GM21528 (cell line): ENCODE measurements around the gene PLIN5.

ENCODE experiments used
- ATAC-seq: cut with Tn5 transposase; IDR thresholded peaks from one replicate; pipeline ENCODE4 v1.9.1; 2021; ENCODE audit warnings: mild to moderate bottlenecking, moderate library complexity; ENCODE audit not compliant: unreplicated experiment, low FRiP score

PLIN5 gene

DNA sequence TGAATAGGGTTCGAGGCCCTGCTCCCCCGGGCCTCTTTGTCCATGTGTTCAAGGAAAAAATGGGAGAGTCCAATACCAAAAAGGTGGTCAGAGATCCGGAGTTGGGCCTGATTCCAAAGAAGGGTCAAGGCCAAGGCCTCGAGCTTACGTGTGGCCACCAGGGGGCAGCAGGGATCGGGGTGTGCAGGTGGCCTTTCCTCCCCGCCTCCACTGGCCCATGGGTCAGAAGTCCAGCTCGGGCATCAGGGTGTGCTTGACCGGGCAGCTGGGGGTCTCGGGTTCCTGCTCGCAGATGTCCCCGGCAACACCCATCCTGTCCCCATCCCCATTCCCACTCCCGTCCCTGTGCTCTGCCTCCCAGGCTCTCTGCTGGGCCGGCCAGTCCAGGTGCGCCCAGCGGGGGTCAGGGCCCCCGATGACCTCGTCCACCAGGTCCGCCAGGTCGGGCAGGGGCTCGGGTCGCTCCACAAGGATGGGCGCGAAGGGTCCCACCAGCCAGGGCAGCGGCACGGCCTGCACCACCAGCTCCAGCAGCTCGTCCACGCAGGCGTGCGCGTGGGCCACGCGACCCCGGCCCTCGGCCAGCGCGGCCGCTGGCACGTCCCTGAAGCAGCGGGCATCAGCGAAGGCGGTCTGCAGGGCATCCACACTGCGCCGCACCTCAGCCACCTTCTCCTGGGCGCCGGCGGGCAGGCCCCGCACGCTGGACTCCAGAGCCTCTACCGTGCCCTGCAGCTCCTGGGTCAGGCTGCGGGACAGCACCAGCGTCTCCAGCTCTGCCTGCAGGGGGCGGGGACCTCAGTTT lies 11.5 kb downstream of the PLIN5 start:
- ATAC-seq: no peak

DNA sequence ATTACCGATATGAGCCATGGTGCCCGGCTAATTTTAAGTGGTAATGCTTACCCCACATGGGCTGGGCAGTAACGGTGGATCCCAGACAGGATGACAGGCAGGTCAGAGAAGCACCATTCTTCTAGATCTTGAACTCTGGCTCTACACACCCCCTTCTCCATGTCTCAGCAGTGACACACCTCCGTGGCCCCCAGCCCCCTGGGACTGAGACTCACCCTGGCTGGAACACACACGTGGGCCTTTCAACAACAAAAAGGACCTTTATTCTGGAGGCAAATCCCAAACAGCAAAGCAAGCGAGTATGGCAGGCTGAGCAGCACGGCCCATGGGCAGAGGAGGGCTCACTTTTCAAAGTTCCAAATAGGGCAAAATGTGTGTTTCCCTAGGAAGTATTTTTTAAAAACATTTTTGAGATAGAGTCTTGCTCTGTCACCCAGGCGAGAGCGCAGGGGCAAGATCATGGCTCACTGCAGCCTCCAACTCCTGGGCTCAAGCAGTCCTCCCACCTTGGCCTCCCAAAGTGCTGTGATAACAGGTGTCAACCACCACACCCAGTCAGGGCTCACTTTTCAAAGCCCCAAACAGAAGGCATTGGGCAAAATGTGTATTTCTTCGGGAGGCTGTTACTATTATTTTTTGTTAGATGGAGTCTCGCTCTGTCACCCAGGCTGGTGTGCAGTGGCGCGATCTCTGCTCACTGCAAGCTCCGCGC lies 12.6 kb downstream of the PLIN5 start:
- no peak for ATAC-seq

DNA sequence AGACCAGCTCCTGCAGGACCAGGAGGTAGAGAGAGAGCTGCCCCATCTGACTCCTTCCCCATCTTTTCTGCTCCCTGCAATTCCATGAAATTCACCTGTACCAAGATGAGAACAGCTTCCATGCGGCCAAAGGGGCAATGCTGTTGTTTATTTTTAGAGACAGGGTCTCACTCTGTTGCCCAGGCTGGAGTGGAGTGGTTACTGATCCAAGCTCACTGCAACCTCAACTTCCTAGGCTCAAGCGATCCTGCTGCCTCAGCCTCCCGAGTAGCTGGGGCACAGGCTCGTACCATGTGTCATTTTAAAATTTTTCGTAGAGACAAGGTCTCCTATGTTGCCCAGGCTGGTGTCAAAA lies 13.2 kb downstream of the PLIN5 start:
- no peak for ATAC-seq

DNA sequence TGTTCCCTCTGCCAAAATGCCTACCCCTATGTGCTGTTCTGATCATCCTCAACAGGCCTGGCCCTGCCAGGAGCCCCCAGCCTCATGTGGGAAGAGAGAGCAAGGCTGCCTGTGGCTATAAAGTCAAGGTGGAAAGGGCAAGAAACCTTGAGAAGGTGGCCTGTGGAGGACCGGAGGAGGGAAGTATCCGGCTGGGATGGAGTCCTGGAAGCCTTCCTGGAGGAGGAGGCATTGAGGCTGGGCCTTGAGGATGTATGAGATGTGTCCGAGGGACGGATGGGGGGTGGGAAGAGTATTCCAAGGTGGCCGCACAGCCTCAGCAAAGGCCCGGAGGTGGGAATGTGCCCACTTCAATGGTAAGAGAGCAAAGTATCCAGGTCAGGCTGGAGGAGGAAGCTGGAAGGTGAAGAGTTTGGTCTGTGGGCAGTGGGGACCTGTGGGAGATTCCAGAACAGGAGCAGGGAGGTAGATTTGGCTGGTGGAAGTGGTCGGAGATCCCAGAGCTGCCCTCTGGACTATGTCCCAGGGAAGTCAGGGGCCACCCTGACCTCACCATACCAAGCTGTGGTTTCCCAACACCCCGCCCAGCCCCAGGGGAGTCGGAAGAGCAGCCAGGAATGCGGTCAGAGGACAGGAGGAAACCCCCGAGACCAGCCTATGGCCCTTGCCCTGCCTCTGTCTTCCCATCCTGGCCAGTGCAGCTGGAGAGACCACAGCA lies 13.7 kb downstream of the PLIN5 start:
- ATAC-seq: no peak

DNA sequence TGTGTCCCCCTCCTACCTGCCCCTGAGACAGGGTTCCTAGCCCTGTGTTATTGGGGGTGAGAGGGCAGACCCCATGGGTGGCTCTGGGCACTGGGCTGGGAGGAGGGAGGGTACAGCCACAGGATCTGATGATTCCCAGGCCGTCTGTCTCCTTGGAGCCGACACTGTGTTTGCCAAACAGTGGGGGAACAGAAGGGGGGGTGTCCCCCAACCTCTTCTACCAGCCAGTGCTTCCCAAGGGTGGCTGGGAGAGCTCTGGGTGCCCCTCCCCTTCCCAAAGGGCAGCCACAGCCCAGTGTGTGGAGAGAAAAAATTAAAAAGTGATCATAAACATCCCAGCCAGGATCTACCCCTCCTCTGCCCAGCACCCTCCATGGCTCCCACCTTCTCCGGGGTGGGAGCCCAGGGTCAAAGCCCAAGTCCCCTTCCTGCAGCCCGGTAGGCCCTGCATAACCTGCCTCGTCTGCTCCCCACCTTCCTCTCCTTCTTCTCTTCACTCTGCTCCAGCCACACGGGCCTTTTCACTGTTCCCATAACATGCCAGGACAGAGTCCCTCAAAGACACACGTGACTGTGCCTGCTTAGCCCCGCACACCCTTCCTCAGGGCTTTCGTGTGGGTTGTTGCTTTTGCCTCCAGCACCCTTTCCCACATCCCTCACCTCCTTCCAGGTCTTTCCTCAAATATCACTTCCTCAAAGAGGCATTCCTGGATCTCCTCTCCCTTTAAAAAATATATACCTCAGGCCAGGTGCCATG lies 15.3 kb downstream of the PLIN5 start:
- no peak for ATAC-seq

DNA sequence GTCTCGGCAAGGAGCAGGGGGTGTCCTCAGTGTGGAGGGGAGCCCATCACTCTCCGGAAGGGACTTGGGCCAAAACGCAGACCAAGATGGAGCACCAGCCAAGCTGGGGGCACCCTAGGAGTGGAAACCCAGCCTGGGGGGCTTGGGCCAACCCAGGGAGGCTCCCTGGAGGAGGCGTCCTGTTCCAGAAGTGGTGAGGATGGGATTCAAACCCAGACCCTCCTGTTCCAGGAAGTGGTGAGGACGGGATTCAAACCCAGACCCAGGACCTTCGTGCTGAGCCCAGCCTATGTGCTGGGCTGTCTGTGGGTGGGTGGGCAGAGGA lies 15.9 kb downstream of the PLIN5 start:
- no peak for ATAC-seq

DNA sequence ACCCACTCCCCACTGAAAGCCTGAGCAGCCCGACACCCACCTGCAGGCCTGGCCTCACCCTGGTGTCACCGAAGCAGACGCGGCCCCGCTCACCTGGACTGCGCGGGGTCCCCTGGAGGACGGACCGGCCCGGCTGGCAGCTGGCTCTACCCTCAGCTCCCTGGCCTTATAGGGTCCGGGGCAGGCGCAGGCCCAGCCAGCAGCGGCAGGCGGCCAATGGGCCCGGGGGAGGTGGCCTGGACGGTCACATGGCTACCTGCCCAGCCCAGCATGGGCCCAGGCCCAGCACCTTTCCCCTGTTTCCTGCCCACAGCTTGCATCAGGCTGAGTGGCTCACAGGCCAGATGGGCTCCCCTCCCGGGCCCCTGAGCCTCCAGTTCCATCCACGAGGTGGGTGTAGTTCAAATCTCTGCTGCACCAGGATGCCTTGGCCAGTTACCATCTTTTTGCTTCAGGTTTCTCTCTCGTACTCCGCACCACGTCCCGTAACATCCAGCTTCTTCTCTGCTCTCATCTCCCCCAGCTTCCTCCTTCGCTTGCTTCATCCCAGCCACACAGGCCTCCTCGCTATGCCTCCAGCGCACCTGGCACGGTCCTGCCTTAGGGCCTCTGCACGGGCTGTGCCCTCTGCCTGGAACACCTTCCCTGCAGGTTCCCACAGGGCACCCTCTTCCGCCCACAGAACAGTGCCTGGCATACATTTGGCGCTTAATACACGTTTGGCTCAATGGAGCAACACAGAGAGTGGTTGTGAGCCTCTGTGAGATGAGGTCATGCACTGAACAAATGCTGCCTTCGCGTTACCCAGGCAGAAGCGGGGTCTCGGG lies 16.5 kb downstream of the PLIN5 start, which contains the start of gene PLIN4:
TSS of gene PLIN4 (minus strand) at position 142 of the 827 bp plus-strand sequence. CDS start 214 bp downstream, outside the sequence.
- no peak for ATAC-seq

DNA sequence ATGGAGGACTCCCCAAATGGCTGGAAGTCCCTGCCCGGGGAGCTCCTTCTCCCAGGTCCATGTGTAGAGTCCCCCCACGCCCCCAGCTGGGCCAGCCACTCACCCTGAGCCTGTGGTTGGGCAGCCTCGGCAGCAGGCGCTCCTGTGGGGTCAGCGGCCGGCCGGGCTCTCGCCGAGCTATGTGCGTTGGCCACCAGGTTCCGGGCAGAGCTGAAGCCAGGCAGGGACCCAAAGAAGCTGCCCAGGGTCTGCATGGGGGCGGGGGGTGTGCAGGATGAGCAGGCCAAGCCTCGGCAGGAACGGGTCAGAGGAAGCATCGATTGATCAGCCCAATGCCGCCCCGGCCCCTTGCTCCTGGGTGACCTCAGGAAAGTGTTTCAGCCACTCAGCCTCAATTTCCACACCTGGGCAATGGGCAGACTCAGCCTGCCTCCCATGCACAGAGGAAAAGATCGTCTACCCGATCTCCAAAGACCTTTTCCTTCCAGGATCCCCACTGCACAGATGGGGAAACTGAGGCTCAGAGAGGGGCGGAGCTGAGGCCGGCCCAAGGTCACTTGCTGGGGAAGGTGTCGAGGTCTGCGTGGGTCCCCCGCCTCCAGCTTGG lies 17.5 kb downstream of the PLIN5 start:
- no peak for ATAC-seq

DNA sequence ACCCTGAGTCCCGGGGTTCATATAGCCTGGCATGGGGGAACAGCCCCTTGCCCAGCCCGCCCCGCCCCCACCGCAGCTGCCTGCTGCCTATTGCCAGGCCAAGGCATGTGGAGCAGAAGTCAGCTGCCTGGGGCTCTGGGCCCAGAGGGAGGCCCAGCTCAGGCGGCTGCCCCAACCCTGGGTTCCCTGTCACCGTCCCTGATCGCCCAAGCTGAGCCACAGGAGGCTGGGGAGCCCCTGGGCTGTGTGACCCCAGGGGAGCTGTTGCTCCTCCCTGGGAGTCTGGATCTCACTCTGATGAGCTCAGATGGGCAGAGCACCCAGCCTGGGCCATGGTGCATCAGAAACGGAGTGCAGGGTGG lies 18.1 kb downstream of the PLIN5 start:
- ATAC-seq: no peak

DNA sequence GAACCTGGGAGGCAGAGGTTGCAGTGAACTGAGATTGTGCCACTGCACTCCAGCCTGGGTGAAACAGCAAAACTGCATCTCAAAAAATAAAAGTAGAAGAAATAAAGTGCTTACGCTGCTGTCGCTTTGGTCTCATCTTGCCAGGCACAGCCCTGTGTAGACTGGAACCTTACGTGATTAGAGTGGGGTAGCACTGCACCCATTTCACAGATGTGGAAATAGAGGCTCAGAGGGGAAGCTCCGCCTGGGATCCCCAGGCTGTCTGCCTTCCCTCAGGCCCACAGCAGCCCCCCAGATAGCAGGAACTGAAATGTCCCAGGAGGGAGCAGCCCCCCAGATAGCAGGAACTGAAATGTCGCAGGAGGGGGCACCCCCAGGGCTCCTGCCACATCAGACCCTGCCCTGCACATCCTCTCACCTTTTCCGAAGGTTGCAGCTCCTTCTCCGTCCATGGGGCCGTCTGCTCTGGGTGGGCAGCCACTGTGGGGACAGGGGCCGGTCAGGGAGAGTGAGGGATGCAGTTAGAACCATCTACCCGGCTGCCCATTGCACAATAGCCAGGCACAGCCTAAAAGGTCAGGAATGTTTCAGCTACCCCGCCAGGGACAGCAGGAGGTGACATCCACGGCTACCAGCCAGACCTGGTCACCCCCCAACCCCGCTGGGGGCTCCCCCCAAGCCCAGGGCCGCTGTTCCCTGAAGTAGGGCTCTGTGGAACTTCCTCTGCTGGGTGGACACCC lies 18.7 kb downstream of the PLIN5 start:
- ATAC-seq: no peak

DNA sequence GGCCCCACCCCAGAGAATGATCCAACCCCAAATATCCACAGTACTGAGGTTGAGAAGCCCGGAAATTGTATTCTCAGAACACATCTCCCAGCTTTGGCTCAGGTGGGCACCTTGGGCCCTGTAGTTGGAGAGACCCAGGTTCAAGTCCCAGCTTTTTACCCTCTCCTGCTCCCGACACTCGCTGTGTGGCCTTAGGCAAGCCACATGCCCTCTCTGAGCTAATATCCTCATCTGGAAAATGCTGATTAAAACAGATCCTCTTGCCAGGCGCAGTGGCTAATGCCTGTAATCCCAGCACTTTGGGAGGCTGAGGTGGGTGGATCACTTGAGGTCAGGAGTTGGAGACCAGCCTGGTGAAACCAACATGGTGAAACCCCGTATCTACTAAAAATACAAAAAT lies 19.3 kb downstream of the PLIN5 start:
- ATAC-seq: no peak

DNA sequence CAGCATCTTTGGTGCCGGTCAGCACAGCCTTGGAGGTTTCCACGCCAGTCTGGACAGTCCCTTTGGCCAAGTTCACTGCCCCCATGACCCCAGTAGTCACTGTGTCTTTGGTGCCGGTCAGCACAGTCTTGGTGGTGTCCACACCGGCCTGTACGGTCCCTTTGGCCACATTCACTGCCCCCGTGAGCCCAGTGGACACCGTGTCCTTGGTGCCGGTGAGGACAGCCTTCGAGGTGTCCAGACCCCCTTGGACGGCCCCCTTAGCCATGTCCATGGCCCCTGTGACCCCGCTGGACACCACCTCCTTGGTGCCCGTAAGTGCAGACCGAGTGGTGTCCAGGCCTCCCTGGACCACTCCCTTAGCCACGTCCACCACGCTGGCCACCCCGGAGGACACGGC lies 21.8 kb downstream of the PLIN5 start:
- ATAC-seq: no peak

DNA sequence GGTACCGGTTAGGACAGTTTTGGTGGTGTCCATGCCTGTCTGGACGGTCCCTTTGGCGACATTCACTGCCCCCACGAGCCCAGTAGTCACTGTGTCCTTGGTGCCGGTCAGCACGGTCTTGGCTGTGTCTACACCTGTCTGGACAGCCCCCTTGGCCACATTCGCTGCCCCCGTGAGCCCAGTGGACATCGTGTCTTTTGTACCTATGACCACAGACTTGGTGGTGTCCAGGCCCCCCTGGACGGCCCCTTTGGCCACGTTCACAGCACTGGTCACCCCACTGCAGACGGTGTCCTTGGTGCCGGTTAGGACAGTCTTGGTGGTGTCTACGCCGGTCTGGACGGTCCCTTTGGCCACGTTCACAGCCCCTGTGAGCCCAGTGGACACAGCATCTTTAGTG lies 23.0 kb downstream of the PLIN5 start:
- ATAC-seq: no peak

DNA sequence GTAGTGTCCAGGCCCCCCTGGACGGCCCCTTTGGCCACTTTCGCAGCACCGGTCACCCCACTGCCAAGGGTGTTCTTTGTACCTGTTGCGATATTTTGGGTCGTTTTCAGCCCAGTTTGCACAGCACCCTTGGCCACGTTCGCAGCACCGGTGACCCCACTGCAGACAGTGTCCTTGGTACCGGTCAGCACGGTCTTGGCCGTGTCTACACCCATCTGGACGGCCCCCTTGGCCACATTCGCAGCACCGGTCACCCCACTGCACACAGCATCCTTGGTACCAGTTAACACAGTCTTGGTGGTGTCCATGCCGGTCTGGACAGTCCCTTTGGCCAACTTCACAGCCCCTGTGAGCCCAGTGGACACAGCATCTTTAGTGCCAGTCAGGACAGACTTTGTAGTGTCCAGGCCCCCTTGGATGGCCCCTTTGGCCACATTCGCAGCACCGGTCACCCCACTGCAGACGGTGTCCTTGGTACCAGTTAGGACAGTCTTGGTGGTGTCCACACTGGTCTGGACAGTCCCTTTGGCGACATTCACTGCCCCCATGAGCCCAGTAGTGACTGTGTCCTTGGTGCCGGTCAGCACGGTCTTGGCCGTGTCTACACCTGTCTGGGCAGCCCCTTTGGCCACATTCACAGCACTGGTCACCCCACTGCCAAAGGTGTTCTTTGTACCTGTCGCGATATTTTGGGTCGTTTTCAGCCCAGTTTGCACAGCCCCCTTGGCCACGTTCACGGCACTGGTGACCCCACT lies 23.5 kb downstream of the PLIN5 start:
- ATAC-seq: no peak

DNA sequence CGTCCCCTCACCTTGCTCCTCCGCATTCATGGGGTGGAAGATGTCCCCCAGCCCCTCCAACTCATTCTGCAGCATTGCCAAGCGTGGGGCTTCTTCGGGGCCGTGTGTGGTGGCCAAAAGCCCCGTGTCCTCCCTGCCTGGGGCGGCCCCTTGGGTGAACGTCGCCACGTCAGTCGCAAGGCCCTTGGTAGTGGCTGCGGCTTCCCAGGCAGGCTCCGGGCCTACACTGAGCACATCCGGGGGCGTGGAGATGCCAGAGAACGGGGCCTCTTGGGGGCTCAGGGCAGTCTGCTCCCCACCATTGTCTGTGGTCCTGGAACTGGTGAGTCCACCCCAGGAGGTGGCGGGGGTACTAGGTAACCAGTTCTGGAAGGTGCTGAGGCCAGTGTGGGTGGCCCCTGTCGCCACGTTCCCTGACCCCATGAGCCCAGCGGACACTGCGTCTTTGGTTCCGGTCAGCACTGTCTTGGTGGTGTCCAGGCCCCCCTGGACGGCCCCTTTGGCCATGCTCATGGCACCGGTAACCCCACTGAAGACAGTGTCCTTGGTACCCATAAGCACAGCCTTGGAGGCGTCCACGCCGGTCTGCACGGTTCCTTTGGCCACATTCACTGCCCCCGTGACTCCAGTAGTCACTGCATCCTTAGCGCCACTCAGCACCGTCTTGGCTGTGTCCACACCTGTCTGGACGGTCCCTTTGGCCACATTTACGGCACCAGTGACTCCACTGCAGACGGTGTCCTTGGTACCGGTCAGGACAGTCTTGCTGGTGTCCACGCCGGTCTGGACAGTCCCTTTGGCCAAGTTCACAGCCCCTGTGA lies 24.4 kb downstream of the PLIN5 start:
- no peak for ATAC-seq

DNA sequence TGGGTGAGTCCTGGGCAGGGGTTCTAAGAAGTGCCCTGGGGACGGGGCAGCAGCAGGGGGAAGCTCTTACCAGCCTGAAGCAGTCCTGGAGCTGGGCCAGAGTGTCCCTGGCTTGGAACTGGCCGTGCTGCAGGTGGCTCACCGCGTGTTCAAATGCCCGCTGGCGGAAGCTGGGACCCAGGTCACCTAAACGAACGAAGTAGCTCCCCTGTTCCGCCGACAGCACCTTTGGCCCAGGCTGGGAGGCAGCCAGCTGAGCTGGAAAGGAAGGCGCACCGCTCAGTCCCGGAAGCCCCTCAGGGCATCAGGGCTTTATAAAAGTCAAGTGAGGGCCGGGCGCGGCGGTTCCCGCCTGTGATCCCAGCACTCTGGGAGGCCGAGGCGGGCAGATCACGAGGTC lies 26.3 kb downstream of the PLIN5 start:
- no peak for ATAC-seq

DNA sequence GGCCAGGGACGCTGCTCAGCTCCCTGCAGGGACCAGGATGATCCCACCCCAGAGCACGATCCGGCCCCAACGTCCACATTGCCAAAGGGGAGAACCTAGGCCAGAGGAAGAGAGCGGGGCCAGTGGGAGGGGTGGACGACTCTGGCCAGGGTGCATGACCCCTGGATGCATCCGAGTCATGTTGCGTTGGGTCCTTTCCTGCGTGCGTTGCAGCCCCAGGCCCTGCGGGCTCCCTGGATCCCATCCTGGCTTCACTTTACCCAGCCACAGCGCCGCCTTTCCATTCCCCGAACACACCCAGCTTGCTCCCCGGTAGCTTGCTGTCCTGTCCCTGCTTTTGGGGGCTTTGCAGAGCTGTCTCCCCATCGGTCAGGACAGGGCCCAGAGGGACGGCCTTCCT lies 27.2 kb downstream of the PLIN5 start:
- ATAC-seq: no peak

DNA sequence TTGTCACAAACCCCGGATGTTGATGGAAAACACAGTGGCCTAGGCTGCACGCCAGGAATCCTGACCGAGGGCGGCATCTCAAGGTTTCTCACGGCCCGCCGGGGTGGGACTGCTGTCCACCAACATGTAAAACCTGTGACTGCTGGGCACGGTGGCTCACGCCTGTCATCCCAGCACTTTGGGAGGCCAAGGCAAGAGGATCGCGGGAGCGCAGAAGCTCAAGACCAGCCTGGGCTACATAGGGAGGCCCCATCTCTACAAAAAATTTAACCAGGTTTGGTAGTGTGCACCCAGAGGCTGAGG lies 27.9 kb downstream of the PLIN5 start:
- ATAC-seq: no peak
